H9 (cell line): ENCODE measurements around the gene TYSND1. TPM values are rescaled to one million over a fixed set of nuclear protein-coding genes. Genes with fewer than 3 reads are reported as not detected.

Experiments used
- DNase-seq: peaks from one replicate; pipeline ENCODE4 v3.0.0-alpha.2; 2017
- H2AFZ ChIP-seq: one replicate; pipeline ENCODE4 v1.6.1; 2013; ENCODE audit warnings: mild to moderate bottlenecking, low read length, control low read depth, moderate library complexity
- H2AK5ac ChIP-seq: 2 replicates; pipeline ENCODE4 v1.6.1; 2013; ENCODE audit warnings: low read length, control low read depth, mixed read lengths; ENCODE audit not compliant: insufficient read length
- H2BK120ac ChIP-seq: one replicate; pipeline ENCODE4 v1.6.1; 2013; ENCODE audit warnings: low read depth, mild to moderate bottlenecking, low read length, control low read depth, inconsistent platforms; ENCODE audit not compliant: poor library complexity, severe bottlenecking
- H2BK12ac ChIP-seq: 2 replicates; pipeline ENCODE4 v1.6.1; 2013; ENCODE audit warnings: low read length, control low read depth, mixed read lengths, low read depth; ENCODE audit not compliant: insufficient read length
- H2BK15ac ChIP-seq: 2 replicates; pipeline ENCODE4 v1.6.1; 2013; ENCODE audit warnings: low read depth, low read length, control low read depth
- H2BK20ac ChIP-seq: one replicate; pipeline ENCODE4 v1.6.1; 2013; ENCODE audit warnings: low read depth, mild to moderate bottlenecking, low read length, control low read depth, inconsistent platforms; ENCODE audit not compliant: poor library complexity, severe bottlenecking
- H2BK5ac ChIP-seq: 2 replicates; pipeline ENCODE4 v1.6.1; 2013; ENCODE audit warnings: low read length, control low read depth, mixed read lengths; ENCODE audit not compliant: insufficient read length
- H3K14ac ChIP-seq: 2 replicates; pipeline ENCODE4 v1.6.1; 2013; ENCODE audit warnings: low read length, control low read depth; ENCODE audit not compliant: insufficient read depth
- H3K18ac ChIP-seq: 2 replicates; pipeline ENCODE4 v1.6.1; 2013; ENCODE audit warnings: low read depth, mild to moderate bottlenecking, mixed read lengths, low read length, control low read depth; ENCODE audit not compliant: insufficient read length
- H3K23ac ChIP-seq: 2 replicates; pipeline ENCODE4 v1.6.1; 2013; ENCODE audit warnings: low read length, control low read depth, mixed read lengths, low read depth; ENCODE audit not compliant: insufficient read length
- H3K23me2 ChIP-seq: 2 replicates; pipeline ENCODE4 v1.6.1; 2013; ENCODE audit warnings: low read depth, mild to moderate bottlenecking, mixed read lengths, low read length, control low read depth; ENCODE audit not compliant: insufficient read length, poor library complexity, severe bottlenecking
- H3K27ac ChIP-seq: 2 replicates; pipeline ENCODE4 v1.5.1; 2013; ENCODE audit warnings: low read length, control low read depth, mixed read lengths, low read depth; ENCODE audit not compliant: insufficient read length
- H3K27me3 ChIP-seq: 2 replicates; pipeline ENCODE4 v1.6.1; 2013; ENCODE audit warnings: low read length, control low read depth, inconsistent platforms; ENCODE audit not compliant: insufficient read depth
- H3K4ac ChIP-seq: 2 replicates; pipeline ENCODE4 v1.6.1; 2013; ENCODE audit warnings: low read depth, mild to moderate bottlenecking, control low read depth, inconsistent platforms, low read length, moderate library complexity
- H3K4me1 ChIP-seq: 2 replicates; pipeline ENCODE4 v1.6.1; 2013; ENCODE audit warnings: low read length, control low read depth, inconsistent platforms; ENCODE audit not compliant: insufficient read depth
- H3K4me2 ChIP-seq: 2 replicates; pipeline ENCODE4 v1.6.1; 2013; ENCODE audit warnings: low read length, control low read depth, mixed read lengths; ENCODE audit not compliant: insufficient read length, insufficient read depth
- H3K56ac ChIP-seq: 2 replicates; pipeline ENCODE4 v1.6.1; 2013; ENCODE audit warnings: low read depth, mild to moderate bottlenecking, mixed read lengths, low read length, control low read depth; ENCODE audit not compliant: insufficient read length
- H3K79me1 ChIP-seq: 2 replicates; pipeline ENCODE4 v1.6.1; 2013; ENCODE audit warnings: low read depth, mild to moderate bottlenecking, moderate library complexity, low read length, control low read depth, inconsistent platforms; ENCODE audit not compliant: insufficient read depth, poor library complexity, severe bottlenecking
- H3K79me2 ChIP-seq: 2 replicates; pipeline ENCODE4 v1.6.1; 2013; ENCODE audit warnings: low read length, control low read depth, inconsistent platforms; ENCODE audit not compliant: insufficient read depth
- H3K9ac ChIP-seq: 2 replicates; pipeline ENCODE4 v1.6.1; 2013; ENCODE audit warnings: low read length, control low read depth, mixed read lengths; ENCODE audit not compliant: insufficient read length; ENCODE audit errors: extremely low read depth
- H3K9me3 ChIP-seq: one replicate; pipeline ENCODE4 v1.6.1; 2013; ENCODE audit warnings: low read depth, low read length, inconsistent platforms; ENCODE audit not compliant: control insufficient read depth
- H3T11ph ChIP-seq: one replicate; pipeline ENCODE4 v1.6.1; 2013; ENCODE audit warnings: mild to moderate bottlenecking, low read length, control low read depth, inconsistent platforms
- H4K20me1 ChIP-seq: one replicate; pipeline ENCODE4 v1.6.1; 2013; ENCODE audit not compliant: control insufficient read depth, insufficient read length, insufficient read depth
- H4K5ac ChIP-seq: 2 replicates; pipeline ENCODE4 v1.6.1; 2013; ENCODE audit warnings: low read depth, mild to moderate bottlenecking, mixed read lengths, low read length, control low read depth; ENCODE audit not compliant: insufficient read length
- H4K8ac ChIP-seq: replicated peaks from 2 replicates; pipeline ENCODE4 v1.6.1; 2013; ENCODE audit warnings: low read length, control low read depth, mixed read lengths, low read depth; ENCODE audit not compliant: insufficient read length
- H4K91ac ChIP-seq: 2 replicates; pipeline ENCODE4 v1.6.1; 2013; ENCODE audit warnings: low read depth, mild to moderate bottlenecking, moderate library complexity, mixed read lengths, low read length, control low read depth; ENCODE audit not compliant: insufficient read length
- H3K27ac Mint-ChIP-seq, 3 experiments: 2 replicates in 2 of 3; 3 replicates in 1 of 3; pipeline ENCODE4 v1.8.0; 2020 to 2021; ENCODE audit warnings: mixed read lengths in 3 of 3, mild to moderate bottlenecking in 1 of 3, moderate library complexity in 1 of 3
- H3K27me3 Mint-ChIP-seq: 2 replicates; pipeline ENCODE4 v1.8.0; 2021; ENCODE audit warnings: low read depth, mild to moderate bottlenecking, moderate library complexity, mixed read lengths
- H3K36me3 Mint-ChIP-seq, 3 experiments: 2 replicates in 2 of 3; 3 replicates in 1 of 3; pipeline ENCODE4 v1.8.0; 2020 to 2021; ENCODE audit warnings: low read depth in 3 of 3, mixed read lengths in 3 of 3; ENCODE audit not compliant: insufficient read depth in 1 of 3
- H3K4me1 Mint-ChIP-seq, 2 experiments: 2 replicates each; pipeline ENCODE4 v1.8.0; 2020; ENCODE audit warnings: mixed read lengths in 2 of 2
- H3K4me3 Mint-ChIP-seq, 2 experiments: 2 replicates in 1 of 2; 3 replicates in 1 of 2; pipeline ENCODE4 v1.8.0; 2020 to 2021; ENCODE audit warnings: mild to moderate bottlenecking in 2 of 2, mixed read lengths in 2 of 2, moderate library complexity in 1 of 2
- H3K9me3 Mint-ChIP-seq, 2 experiments: 2 replicates in 1 of 2; 3 replicates in 1 of 2; pipeline ENCODE4 v1.8.0; 2020; ENCODE audit warnings: mild to moderate bottlenecking in 2 of 2, mixed read lengths in 2 of 2, moderate library complexity in 1 of 2
- CTCF ChIP-seq: fragments of 200-600 bp; sonication (generic); conservative IDR thresholded peaks from 3 replicates; pipeline ENCODE4 v1.8.0; 2021; ENCODE audit warnings: antibody characterized with exemption, mild to moderate bottlenecking
- WGBS: extraction: QIAGEN DNeasy Blood & Tissue Kit; methylation state at CpG from one replicate; pipeline ENCODE4 v1.1.7; 2013; ENCODE audit warnings: missing lambda C conversion rate, low lambda C conversion rate, mixed read lengths; ENCODE audit not compliant: insufficient read length; ENCODE audit errors: extremely low coverage; 5-methylcytosine and 5-hydroxymethylcytosine counted together
- total RNA-seq: library from RNA; stranded (reverse); gene quantifications from 2 replicates; pipeline ENCODE4 v1.2.1, GENCODE V29; 2021

TYSND1 gene
- total RNA-seq, 1 experiment from 2014 or later: 12.8 TPM

DNA sequence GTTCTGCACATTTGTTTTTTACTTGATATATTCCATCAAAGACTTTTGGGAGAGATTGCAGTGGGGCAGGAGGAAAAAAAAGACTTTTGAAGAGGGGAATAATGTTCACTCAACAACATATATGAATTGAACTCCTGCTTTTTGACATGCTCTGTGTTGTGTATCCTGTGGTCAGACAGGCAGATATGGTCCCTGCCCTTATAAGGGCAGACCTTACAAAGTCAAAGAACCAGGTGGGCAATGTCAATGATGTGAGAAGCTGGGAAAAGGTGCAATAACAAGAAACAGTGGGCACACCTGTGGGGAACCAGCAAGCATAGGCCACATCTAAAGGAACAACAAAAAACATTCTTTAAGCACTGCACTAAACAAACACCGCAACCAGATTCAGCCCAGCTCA, 22.1 kb downstream of the TYSND1 start:
- DNase-seq: no peak
- no CpG with 5 or more reads among the region's 1 CpG for WGBS

More for the DNA sequence above, 22.1 kb downstream of the TYSND1 start:
- no peaks in the 10 kb centered on the region for H3K79me1 ChIP-seq
- H3K4ac ChIP-seq: no peak overlapping the region
- H2AK5ac ChIP-seq: no peak overlapping the region
- no peak overlapping the region for H2BK5ac ChIP-seq
- no peak for TF ChIP-seq CTCF
- no peak overlapping the region for H3K23ac ChIP-seq
- no peak overlapping the region for H3K27ac ChIP-seq
- H3K18ac ChIP-seq: no peak overlapping the region
- no peak overlapping the region for H4K8ac ChIP-seq
- Mint-ChIP-seq H3K27ac (no peak overlapping the region), H3K27me3 (peaks cover 1% of the 10 kb centered on the region; the same call in 1 of the 2 replicates), H3K4me1 (no peaks in the 10 kb centered on the region; a peak in 1 of 4 replicates), H3K9me3 (peaks cover 0 to 2% of the 10 kb centered on the region in 2 experiments; a peak in 2 of 5 replicates), H3K4me3 (no peak overlapping the region), H3K36me3 (no peaks in the 10 kb centered on the region)
- H2BK20ac ChIP-seq: no peak overlapping the region
- H4K20me1 ChIP-seq: no peaks in the 10 kb centered on the region
- no peak overlapping the region for H2AFZ ChIP-seq
- no peak overlapping the region for H3K9ac ChIP-seq
- H3K9me3 ChIP-seq: no peaks in the 10 kb centered on the region
- no peak overlapping the region for H3K56ac ChIP-seq
- H3K27me3 ChIP-seq: no peaks in the 10 kb centered on the region
- H3K79me2 ChIP-seq: no peaks in the 10 kb centered on the region
- no peak overlapping the region for H4K91ac ChIP-seq
- H3K14ac ChIP-seq: no peak overlapping the region
- H2BK12ac ChIP-seq: no peak overlapping the region
- H4K5ac ChIP-seq: no peak overlapping the region
- H3K4me2 ChIP-seq: no peak overlapping the region
- no peak overlapping the region for H3T11ph ChIP-seq
- H2BK15ac ChIP-seq: peak overlapping the region; percentile 83; the same call in 1 of the 2 replicates
- H3K4me1 ChIP-seq: no peaks in the 10 kb centered on the region
- no peak overlapping the region for H2BK120ac ChIP-seq
- no peaks in the 10 kb centered on the region for H3K23me2 ChIP-seq
